HepG2 (cell line): ENCODE measurements around the gene FAF1. TPM values are rescaled to one million over a fixed set of nuclear protein-coding genes. Genes with fewer than 3 reads are reported as not detected.

Source experiments
- HOXA9 ChIP-seq: sonication (generic); formaldehyde crosslinking; IDR thresholded peaks from 2 replicates; pipeline ENCODE4 v1.8.1; 2022; ENCODE audit warnings: missing genetic modification reagents, mild to moderate bottlenecking, moderate library complexity, borderline replicate concordance
- RFX1 ChIP-seq: fragments of 450-650 bp; IDR thresholded peaks from 2 replicates; pipeline ENCODE4 v1.6.1; 2017
- SATB2 ChIP-seq: sonication (generic); formaldehyde crosslinking; IDR thresholded peaks from 2 replicates; pipeline ENCODE4 v1.5.0; 2020; ENCODE audit warnings: missing genetic modification reagents
- SMYD3 ChIP-seq: sonication (generic); formaldehyde crosslinking; IDR thresholded peaks from 2 replicates; pipeline ENCODE4 v1.8.1; 2023; ENCODE audit warnings: mild to moderate bottlenecking, missing genetic modification reagents
- SRSF4 ChIP-seq: fragments of 200-400 bp; formaldehyde crosslinking; IDR thresholded peaks from one replicate; pipeline ENCODE4 v1.6.1; 2018; ENCODE audit warnings: mild to moderate bottlenecking, low read depth, low read length, moderate library complexity; ENCODE audit not compliant: poor library complexity, severe bottlenecking
- ZFAT ChIP-seq: sonication (generic); formaldehyde crosslinking; conservative IDR thresholded peaks from 2 replicates; pipeline ENCODE4 v1.8.1; 2023; ENCODE audit warnings: missing genetic modification reagents, inconsistent platforms
- ZFX ChIP-seq: sonication (generic); formaldehyde crosslinking; IDR thresholded peaks from 2 replicates; pipeline ENCODE4 v1.4.0; 2020; ENCODE audit warnings: mild to moderate bottlenecking, low read depth, missing genetic modification reagents, moderate library complexity
- ZKSCAN1 ChIP-seq: fragments of 150-350 bp; IDR thresholded peaks from 2 replicates; pipeline ENCODE4 v1.6.1; 2014; ENCODE audit warnings: low read length
- ZNF12 ChIP-seq: sonication (generic); formaldehyde crosslinking; IDR thresholded peaks from 2 replicates; pipeline ENCODE4 v1.5.0; 2020; ENCODE audit warnings: missing genetic modification reagents
- ZNF335 ChIP-seq: sonication (generic); formaldehyde crosslinking; IDR thresholded peaks from 2 replicates; pipeline ENCODE4 v1.4.0; 2020; ENCODE audit warnings: missing genetic modification reagents
- ZNF570 ChIP-seq: sonication (generic); formaldehyde crosslinking; IDR thresholded peaks from 2 replicates; pipeline ENCODE4 v1.4.0; 2020; ENCODE audit warnings: mild to moderate bottlenecking, missing genetic modification reagents, borderline replicate concordance
- ZNF652 ChIP-seq: IDR thresholded peaks from 2 replicates; pipeline ENCODE4 v1.6.1; 2016; ENCODE audit warnings: low read depth, borderline replicate concordance
- ZSCAN25 ChIP-seq: sonication (generic); formaldehyde crosslinking; IDR thresholded peaks from 2 replicates; pipeline ENCODE4 v1.8.0; 2022; ENCODE audit warnings: mild to moderate bottlenecking, missing genetic modification reagents
- ZSCAN29 ChIP-seq: sonication (generic); formaldehyde crosslinking; conservative IDR thresholded peaks from 2 replicates; pipeline ENCODE4 v1.4.0; 2020; ENCODE audit warnings: mild to moderate bottlenecking, missing genetic modification reagents
- polyA plus RNA-seq, 8 experiments: library from polyadenylated mRNA; depleted of rRNA in 3 of 8; stranded (reverse) in 7 of 8; unstranded in 1 of 8; fragments of >200 nt; fragmentation: Illumina TruSeq in 4 of 8; extraction: Trizol in 4 of 8; gene quantifications; 2 replicates each; pipeline versions ENCODE4 v1.2.1 to v1.2.3, GENCODE V29; 2011 to 2016; ENCODE audit warnings: low read depth in 4 of 8, missing spikeins in 1 of 8, mixed read lengths in 1 of 8; ENCODE audit not compliant: insufficient read depth in 1 of 8
- total RNA-seq, 5 experiments: library from RNA; depleted of rRNA; stranded (reverse); fragments of >200 nt; fragmentation: Illumina TruSeq; extraction: Trizol; gene quantifications; 2 replicates each; pipeline ENCODE4 v1.2.3, GENCODE V29; 2016; ENCODE audit warnings: low read depth in 1 of 5
- TF ChIP-seq, protein P1 (sequence below): sonication (generic); formaldehyde crosslinking; IDR thresholded peaks from 2 replicates; pipeline ENCODE4 v1.5.0; 2020; ENCODE audit warnings: mild to moderate bottlenecking, missing genetic modification reagents, borderline replicate concordance
- TF ChIP-seq, protein P2 (sequence below): sonication (generic); formaldehyde crosslinking; IDR thresholded peaks from 2 replicates; pipeline ENCODE4 v1.9.0; 2021; ENCODE audit warnings: mild to moderate bottlenecking, missing genetic modification reagents

The FAF1 gene
- total and polyA plus RNA-seq, 2 of the 13 experiments (the other 11 are each of a cell fraction or from before 2014, with no cell fraction given), result 19.4 to 63.3 TPM

DNA sequence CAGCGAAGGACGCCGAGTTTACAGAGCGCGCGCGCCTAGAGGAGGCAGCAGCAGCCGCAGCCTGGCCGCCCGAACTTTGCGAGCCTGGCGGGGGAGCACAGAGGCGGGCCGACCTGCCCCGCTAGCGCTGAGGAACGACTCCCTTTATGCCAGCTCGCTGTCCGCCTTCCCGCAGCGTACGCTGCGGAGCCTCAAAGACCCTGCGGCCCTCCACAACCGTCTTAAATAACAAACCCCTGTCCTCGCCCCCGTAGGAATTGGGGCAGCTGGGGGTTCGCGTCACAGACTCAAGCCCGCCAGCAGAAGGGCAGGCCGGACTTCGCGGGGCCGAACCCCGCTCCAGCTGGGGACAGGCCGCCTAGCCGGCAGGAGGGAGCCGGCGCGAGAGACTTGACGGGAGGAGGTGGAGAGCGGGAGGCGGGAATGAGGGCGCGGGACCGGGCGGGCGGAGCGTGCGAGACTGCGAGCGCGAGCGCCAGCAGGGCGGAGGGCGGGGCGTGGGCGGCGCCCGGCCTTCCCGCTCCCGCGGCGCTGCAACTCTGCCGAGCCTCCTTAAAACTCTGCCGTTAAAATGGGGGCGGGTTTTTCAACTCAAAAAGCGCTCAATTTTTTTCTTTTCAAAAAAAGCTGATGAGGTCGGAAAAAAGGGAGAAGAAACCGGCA, 8.2 kb upstream of the FAF1 start (continued):
- TF ChIP-seq, protein P1, sequence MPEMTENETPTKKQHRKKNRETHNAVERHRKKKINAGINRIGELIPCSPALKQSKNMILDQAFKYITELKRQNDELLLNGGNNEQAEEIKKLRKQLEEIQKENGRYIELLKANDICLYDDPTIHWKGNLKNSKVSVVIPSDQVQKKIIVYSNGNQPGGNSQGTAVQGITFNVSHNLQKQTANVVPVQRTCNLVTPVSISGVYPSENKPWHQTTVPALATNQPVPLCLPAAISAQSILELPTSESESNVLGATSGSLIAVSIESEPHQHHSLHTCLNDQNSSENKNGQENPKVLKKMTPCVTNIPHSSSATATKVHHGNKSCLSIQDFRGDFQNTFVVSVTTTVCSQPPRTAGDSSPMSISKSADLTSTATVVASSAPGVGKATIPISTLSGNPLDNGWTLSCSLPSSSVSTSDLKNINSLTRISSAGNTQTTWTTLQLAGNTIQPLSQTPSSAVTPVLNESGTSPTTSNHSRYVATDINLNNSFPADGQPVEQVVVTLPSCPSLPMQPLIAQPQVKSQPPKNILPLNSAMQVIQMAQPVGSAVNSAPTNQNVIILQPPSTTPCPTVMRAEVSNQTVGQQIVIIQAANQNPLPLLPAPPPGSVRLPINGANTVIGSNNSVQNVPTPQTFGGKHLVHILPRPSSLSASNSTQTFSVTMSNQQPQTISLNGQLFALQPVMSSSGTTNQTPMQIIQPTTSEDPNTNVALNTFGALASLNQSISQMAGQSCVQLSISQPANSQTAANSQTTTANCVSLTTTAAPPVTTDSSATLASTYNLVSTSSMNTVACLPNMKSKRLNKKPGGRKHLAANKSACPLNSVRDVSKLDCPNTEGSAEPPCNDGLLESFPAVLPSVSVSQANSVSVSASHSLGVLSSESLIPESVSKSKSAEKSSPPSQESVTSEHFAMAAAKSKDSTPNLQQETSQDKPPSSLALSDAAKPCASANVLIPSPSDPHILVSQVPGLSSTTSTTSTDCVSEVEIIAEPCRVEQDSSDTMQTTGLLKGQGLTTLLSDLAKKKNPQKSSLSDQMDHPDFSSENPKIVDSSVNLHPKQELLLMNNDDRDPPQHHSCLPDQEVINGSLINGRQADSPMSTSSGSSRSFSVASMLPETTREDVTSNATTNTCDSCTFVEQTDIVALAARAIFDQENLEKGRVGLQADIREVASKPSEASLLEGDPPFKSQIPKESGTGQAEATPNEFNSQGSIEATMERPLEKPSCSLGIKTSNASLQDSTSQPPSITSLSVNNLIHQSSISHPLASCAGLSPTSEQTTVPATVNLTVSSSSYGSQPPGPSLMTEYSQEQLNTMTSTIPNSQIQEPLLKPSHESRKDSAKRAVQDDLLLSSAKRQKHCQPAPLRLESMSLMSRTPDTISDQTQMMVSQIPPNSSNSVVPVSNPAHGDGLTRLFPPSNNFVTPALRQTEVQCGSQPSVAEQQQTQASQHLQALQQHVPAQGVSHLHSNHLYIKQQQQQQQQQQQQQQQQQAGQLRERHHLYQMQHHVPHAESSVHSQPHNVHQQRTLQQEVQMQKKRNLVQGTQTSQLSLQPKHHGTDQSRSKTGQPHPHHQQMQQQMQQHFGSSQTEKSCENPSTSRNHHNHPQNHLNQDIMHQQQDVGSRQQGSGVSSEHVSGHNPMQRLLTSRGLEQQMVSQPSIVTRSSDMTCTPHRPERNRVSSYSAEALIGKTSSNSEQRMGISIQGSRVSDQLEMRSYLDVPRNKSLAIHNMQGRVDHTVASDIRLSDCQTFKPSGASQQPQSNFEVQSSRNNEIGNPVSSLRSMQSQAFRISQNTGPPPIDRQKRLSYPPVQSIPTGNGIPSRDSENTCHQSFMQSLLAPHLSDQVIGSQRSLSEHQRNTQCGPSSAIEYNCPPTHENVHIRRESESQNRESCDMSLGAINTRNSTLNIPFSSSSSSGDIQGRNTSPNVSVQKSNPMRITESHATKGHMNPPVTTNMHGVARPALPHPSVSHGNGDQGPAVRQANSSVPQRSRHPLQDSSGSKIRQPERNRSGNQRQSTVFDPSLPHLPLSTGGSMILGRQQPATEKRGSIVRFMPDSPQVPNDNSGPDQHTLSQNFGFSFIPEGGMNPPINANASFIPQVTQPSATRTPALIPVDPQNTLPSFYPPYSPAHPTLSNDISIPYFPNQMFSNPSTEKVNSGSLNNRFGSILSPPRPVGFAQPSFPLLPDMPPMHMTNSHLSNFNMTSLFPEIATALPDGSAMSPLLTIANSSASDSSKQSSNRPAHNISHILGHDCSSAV, result 0 out of 2 replicates have a peak, but pooled peaks have one; percentile 61
- TF ChIP-seq ZNF12 (CRISPR knock-in tag) (0 out of 2 replicates have a peak, but pooled peaks have one; percentile 13), ZNF335 (CRISPR knock-in tag) (no peak), ZNF570 (peak; percentile 50; the same call in 1 of the 2 replicates), SATB2 (CRISPR knock-in tag) (no peak; the same call in 1 of the 2 replicates), ZSCAN29 (CRISPR knock-in tag) (peak; percentile 77), ZNF652 (CRISPR knock-in tag) (no peak; the same call in 1 of the 2 replicates), ZSCAN25 (CRISPR knock-in tag) (peak; percentile 38; the same call in 1 of the 2 replicates), ZKSCAN1 (no peak), ZFX (peak; percentile 87), RFX1 (no peak), SRSF4 (no peak), HOXA9 (peak; percentile 88; the same call in 1 of the 2 replicates), ZFAT (CRISPR knock-in tag) (no peak), SMYD3 (CRISPR knock-in tag) (no peak)
- TF ChIP-seq, protein P2, sequence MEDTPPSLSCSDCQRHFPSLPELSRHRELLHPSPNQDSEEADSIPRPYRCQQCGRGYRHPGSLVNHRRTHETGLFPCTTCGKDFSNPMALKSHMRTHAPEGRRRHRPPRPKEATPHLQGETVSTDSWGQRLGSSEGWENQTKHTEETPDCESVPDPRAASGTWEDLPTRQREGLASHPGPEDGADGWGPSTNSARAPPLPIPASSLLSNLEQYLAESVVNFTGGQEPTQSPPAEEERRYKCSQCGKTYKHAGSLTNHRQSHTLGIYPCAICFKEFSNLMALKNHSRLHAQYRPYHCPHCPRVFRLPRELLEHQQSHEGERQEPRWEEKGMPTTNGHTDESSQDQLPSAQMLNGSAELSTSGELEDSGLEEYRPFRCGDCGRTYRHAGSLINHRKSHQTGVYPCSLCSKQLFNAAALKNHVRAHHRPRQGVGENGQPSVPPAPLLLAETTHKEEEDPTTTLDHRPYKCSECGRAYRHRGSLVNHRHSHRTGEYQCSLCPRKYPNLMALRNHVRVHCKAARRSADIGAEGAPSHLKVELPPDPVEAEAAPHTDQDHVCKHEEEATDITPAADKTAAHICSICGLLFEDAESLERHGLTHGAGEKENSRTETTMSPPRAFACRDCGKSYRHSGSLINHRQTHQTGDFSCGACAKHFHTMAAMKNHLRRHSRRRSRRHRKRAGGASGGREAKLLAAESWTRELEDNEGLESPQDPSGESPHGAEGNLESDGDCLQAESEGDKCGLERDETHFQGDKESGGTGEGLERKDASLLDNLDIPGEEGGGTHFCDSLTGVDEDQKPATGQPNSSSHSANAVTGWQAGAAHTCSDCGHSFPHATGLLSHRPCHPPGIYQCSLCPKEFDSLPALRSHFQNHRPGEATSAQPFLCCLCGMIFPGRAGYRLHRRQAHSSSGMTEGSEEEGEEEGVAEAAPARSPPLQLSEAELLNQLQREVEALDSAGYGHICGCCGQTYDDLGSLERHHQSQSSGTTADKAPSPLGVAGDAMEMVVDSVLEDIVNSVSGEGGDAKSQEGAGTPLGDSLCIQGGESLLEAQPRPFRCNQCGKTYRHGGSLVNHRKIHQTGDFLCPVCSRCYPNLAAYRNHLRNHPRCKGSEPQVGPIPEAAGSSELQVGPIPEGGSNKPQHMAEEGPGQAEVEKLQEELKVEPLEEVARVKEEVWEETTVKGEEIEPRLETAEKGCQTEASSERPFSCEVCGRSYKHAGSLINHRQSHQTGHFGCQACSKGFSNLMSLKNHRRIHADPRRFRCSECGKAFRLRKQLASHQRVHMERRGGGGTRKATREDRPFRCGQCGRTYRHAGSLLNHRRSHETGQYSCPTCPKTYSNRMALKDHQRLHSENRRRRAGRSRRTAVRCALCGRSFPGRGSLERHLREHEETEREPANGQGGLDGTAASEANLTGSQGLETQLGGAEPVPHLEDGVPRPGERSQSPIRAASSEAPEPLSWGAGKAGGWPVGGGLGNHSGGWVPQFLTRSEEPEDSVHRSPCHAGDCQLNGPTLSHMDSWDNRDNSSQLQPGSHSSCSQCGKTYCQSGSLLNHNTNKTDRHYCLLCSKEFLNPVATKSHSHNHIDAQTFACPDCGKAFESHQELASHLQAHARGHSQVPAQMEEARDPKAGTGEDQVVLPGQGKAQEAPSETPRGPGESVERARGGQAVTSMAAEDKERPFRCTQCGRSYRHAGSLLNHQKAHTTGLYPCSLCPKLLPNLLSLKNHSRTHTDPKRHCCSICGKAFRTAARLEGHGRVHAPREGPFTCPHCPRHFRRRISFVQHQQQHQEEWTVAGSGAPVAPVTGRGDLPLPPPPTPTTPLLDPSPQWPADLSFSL (CRISPR knock-in tag), result no peak
